ENCODE results near the gene FGGY. TPM values are rescaled to one million over a fixed set of nuclear protein-coding genes. Genes with fewer than 3 reads are reported as not detected.
A peak's percentile ranks its signal among the peaks of the same experiment; 100 is the strongest.

FGGY gene
- total RNA-seq, 2 donors from 2014 or later, result 14.1 to 14.8 TPM

- WGBS, 2 experiments (ENCODE audit: insufficient coverage in 1 of 2, insufficient read length in 1 of 2), result 90 to 92% methylated on average over 5 of the region's 5 CpGs
- Mint-ChIP-seq H3K27ac (peak overlapping the region; percentile 13), H3K27me3 (ENCODE audit: insufficient read depth) (no peaks in the 10 kb centered on the region), H3K9me3 (no peaks in the 10 kb centered on the region), H3K4me3 (no peak overlapping the region), H3K4me1 (peaks cover 14% of the 10 kb centered on the region), H3K36me3 (ENCODE audit: low read depth) (no peaks in the 10 kb centered on the region)
- Histone ChIP-seq H3K27me3 (ENCODE audit: control insufficient read depth, insufficient read depth, low read length, poor library complexity, severe bottlenecking) (no peaks in the 10 kb centered on the region), H3K4me3 (ENCODE audit: low read length) (no peak overlapping the region), H3K36me3 (ENCODE audit: control insufficient read depth, insufficient read depth, low read length) (no peaks in the 10 kb centered on the region), H3K27ac (ENCODE audit: low read depth, low read length) (no peak overlapping the region), H3K9ac (ENCODE audit: extremely low read depth, low read length, poor library complexity, severe bottlenecking) (no peak overlapping the region), H3K4me1 (ENCODE audit: control insufficient read depth, insufficient read depth, low read length) (peaks cover 7% of the 10 kb centered on the region), H3K9me3 (ENCODE audit: control insufficient read depth, low read length) (no peaks in the 10 kb centered on the region)
- no peak for DNase-seq
- TF ChIP-seq, protein P1, sequence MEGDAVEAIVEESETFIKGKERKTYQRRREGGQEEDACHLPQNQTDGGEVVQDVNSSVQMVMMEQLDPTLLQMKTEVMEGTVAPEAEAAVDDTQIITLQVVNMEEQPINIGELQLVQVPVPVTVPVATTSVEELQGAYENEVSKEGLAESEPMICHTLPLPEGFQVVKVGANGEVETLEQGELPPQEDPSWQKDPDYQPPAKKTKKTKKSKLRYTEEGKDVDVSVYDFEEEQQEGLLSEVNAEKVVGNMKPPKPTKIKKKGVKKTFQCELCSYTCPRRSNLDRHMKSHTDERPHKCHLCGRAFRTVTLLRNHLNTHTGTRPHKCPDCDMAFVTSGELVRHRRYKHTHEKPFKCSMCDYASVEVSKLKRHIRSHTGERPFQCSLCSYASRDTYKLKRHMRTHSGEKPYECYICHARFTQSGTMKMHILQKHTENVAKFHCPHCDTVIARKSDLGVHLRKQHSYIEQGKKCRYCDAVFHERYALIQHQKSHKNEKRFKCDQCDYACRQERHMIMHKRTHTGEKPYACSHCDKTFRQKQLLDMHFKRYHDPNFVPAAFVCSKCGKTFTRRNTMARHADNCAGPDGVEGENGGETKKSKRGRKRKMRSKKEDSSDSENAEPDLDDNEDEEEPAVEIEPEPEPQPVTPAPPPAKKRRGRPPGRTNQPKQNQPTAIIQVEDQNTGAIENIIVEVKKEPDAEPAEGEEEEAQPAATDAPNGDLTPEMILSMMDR (conservative IDR thresholded peaks at IDR 0.05), result no peak
Observed at GRCh38 chr1:59688976-59689375, 392.1 kb downstream of the FGGY start.

DNA sequence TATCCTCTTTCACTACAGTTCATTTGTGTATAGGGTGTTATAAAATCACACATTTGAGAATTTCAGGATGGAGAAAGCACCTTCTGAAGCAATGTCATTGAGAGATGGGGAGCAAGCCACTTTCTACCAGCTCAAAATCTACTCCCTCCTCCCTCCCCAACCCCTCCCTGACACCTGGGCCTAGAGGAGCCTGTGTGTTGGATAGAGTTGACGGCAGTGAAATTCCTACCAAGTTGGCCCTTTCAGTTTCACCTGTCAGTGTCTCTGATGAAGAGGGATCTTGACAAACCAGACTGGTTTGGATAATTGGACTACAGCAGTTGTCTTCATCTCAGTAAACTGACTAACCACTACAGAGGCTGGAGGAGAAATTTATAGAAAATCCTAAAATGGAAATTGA lies 392.8 kb downstream of the FGGY start:
- Histone ChIP-seq H3K36me3 (ENCODE audit: control insufficient read depth, insufficient read depth, low read length) (no peaks in the 10 kb centered on the region), H3K27ac (ENCODE audit: low read depth, low read length) (no peak overlapping the region), H3K27me3 (ENCODE audit: control insufficient read depth, insufficient read depth, low read length, poor library complexity, severe bottlenecking) (no peaks in the 10 kb centered on the region), H3K4me3 (ENCODE audit: low read length) (no peak overlapping the region), H3K9ac (ENCODE audit: extremely low read depth, low read length, poor library complexity, severe bottlenecking) (no peak overlapping the region), H3K9me3 (ENCODE audit: control insufficient read depth, low read length) (no peaks in the 10 kb centered on the region), H3K4me1 (ENCODE audit: control insufficient read depth, insufficient read depth, low read length) (peaks cover 7% of the 10 kb centered on the region)
- H3K27ac Mint-ChIP-seq, result no peak overlapping the region
- no peaks in the 10 kb centered on the region for H3K27me3 Mint-ChIP-seq (ENCODE audit: insufficient read depth)
- 88 to 94% methylated on average over 1 of the region's 1 CpG for WGBS, 2 experiments (ENCODE audit: insufficient coverage in 1 of 2, insufficient read length in 1 of 2)
- H3K4me1 Mint-ChIP-seq, result peaks cover 14% of the 10 kb centered on the region
- no peaks in the 10 kb centered on the region for H3K9me3 Mint-ChIP-seq
- H3K4me3 Mint-ChIP-seq, result no peak overlapping the region
- TF ChIP-seq, protein P1 (conservative IDR thresholded peaks at IDR 0.05), result no peak
- H3K36me3 Mint-ChIP-seq (ENCODE audit: low read depth), result no peaks in the 10 kb centered on the region
- no peak for DNase-seq

- Mint-ChIP-seq H3K4me3 (no peak overlapping the region), H3K9me3 (no peaks in the 10 kb centered on the region), H3K4me1 (peaks cover 14% of the 10 kb centered on the region), H3K27me3 (ENCODE audit: insufficient read depth) (no peaks in the 10 kb centered on the region), H3K27ac (no peak overlapping the region), H3K36me3 (ENCODE audit: low read depth) (no peaks in the 10 kb centered on the region)
- no peak for DNase-seq
- Histone ChIP-seq H3K9me3 (ENCODE audit: control insufficient read depth, low read length) (no peaks in the 10 kb centered on the region), H3K4me3 (ENCODE audit: low read length) (no peak overlapping the region), H3K4me1 (ENCODE audit: control insufficient read depth, insufficient read depth, low read length) (peaks cover 7% of the 10 kb centered on the region), H3K9ac (ENCODE audit: extremely low read depth, low read length, poor library complexity, severe bottlenecking) (no peak overlapping the region), H3K27me3 (ENCODE audit: control insufficient read depth, insufficient read depth, low read length, poor library complexity, severe bottlenecking) (no peaks in the 10 kb centered on the region), H3K36me3 (ENCODE audit: control insufficient read depth, insufficient read depth, low read length) (no peaks in the 10 kb centered on the region), H3K27ac (ENCODE audit: low read depth, low read length) (no peak overlapping the region)
- 96 to 97% methylated on average over 6 to 7 of the region's 7 CpGs for WGBS, 2 experiments (ENCODE audit: insufficient coverage in 1 of 2, insufficient read length in 1 of 2)
- TF ChIP-seq, protein P1 (conservative IDR thresholded peaks at IDR 0.05), result no peak
Observed at GRCh38 chr1:59690171-59690930, 393.5 kb downstream of the FGGY start.

Data from endodermal cell (in vitro differentiated cells).